ENCODE data around the gene REEP3. TPM values are rescaled to one million over a fixed set of nuclear protein-coding genes. Genes with fewer than 3 reads are reported as not detected.
"Not testable (repeated sequence)": the region's sequence is repeated elsewhere in the genome, so short reads cannot be mapped to it uniquely, and the experiment has no call there.

The REEP3 gene
- total RNA-seq, 2 experiments from 2014 or later: 13.6 to 15.1 TPM

DNA sequence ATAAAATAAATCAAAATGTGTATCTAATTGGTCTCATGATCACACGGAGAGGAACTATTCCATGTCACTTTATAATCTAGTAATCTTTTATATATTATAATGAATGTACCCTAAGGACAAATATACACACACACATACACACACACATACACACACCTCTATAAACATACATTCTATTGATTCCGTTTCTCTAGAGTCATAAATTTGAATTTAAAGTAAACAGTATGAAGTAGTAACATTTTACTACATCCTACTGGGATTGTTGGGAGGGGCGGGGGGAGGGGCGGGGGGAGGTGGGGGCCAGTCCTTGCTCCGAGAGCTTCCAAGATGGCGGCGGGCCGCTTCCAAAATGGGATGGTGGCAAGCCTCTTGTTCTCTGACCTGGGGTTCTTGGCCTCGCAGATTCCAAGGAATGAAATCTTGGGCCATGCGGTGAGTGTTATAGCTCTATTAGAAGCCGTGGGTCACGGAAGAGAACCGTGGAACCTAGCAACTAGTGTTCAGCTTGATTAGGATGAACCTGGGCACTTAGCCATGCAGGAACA is 143.2 kb downstream of the REEP3 start:
- H3K27ac Mint-ChIP-seq: no peak overlapping the region
- ATAC-seq (no peak), DNase-seq (no peak)
- H3K4me3 Mint-ChIP-seq: no peak overlapping the region
- H3K36me3 Mint-ChIP-seq (ENCODE audit: low read depth): no peaks in the 10 kb centered on the region
- TF ChIP-seq, protein P1, sequence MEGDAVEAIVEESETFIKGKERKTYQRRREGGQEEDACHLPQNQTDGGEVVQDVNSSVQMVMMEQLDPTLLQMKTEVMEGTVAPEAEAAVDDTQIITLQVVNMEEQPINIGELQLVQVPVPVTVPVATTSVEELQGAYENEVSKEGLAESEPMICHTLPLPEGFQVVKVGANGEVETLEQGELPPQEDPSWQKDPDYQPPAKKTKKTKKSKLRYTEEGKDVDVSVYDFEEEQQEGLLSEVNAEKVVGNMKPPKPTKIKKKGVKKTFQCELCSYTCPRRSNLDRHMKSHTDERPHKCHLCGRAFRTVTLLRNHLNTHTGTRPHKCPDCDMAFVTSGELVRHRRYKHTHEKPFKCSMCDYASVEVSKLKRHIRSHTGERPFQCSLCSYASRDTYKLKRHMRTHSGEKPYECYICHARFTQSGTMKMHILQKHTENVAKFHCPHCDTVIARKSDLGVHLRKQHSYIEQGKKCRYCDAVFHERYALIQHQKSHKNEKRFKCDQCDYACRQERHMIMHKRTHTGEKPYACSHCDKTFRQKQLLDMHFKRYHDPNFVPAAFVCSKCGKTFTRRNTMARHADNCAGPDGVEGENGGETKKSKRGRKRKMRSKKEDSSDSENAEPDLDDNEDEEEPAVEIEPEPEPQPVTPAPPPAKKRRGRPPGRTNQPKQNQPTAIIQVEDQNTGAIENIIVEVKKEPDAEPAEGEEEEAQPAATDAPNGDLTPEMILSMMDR (IDR thresholded peaks at IDR 0.05): no peak
- ChIA-PET CTCF (no interaction called here), POLR2A (no interaction called here)
- no peaks in the 10 kb centered on the region for H3K27me3 Mint-ChIP-seq
- intact Hi-C loops (cut with micrococcal nuclease): no loop called here
- H3K9me3 Mint-ChIP-seq: no peaks in the 10 kb centered on the region
- H3K4me1 Mint-ChIP-seq (ENCODE audit: low read depth): no peaks in the 10 kb centered on the region

DNA sequence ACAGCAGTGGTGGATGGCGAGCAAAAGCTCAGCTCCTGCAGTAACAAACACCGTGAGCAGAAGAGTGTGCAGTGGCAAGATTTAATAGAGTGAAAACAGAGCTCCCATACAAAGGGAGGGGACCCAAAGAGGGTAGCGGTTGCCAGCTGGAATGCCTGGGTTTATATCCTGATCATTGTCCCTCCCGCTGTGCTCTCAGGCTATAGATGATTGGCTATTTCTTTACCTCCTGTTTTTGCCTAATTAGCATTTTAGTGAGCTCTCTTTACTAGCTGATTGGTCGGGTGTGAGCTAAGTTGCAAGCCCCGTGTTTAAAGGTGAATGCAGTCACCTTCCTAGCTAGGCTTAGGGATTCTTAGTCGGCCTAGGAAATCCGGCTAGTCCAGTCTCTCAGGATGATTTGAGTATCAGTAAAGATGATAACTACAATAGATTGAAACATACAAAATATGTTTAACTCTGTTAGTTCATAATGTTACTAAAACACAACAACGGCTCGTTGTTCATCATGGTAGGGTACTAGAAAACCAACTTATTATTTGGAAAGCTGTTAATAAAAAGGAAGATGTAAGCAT is 143.9 kb downstream of the REEP3 start:
- H3K27ac Mint-ChIP-seq; POLR2A ChIA-PET; ATAC-seq; H3K27me3 Mint-ChIP-seq; DNase-seq; CTCF ChIA-PET; intact Hi-C loops (cut with micrococcal nuclease); H3K36me3 Mint-ChIP-seq (ENCODE audit: low read depth); H3K4me1 Mint-ChIP-seq (ENCODE audit: low read depth); H3K4me3 Mint-ChIP-seq; H3K9me3 Mint-ChIP-seq: not testable (repeated sequence)

DNA sequence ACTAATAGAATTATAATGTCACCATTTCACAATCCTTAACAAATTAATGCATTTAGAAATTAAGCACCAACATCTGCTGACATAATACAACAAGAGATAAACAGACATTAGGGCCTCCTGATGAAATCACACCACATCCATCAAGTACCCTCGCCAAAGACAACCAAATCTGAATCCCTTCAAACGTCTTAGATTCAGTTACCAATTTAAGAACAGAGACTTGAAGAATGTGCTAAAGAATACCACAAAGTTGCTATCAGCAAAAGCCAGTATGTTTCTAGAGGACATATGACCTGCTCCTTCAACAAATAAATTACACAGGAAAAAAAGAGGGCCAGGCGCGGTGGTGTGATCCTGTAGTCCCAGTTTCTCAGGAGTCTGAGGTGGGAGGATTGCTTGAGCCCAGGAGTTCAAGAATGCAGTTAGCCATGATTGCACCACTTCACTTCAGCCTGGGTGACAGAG is 144.5 kb downstream of the REEP3 start:
- ATAC-seq (no peak), DNase-seq (no peak)
- H3K4me1 Mint-ChIP-seq (ENCODE audit: low read depth): no peaks in the 10 kb centered on the region
- TF ChIP-seq, protein P1 (IDR thresholded peaks at IDR 0.05): no peak
- H3K4me3 Mint-ChIP-seq: no peak overlapping the region
- ChIA-PET CTCF (no interaction called here), POLR2A (no interaction called here)
- H3K27ac Mint-ChIP-seq: no peak overlapping the region
- intact Hi-C loops (cut with micrococcal nuclease): no loop called here
- H3K36me3 Mint-ChIP-seq (ENCODE audit: low read depth): no peaks in the 10 kb centered on the region
- no peaks in the 10 kb centered on the region for H3K27me3 Mint-ChIP-seq
- no peaks in the 10 kb centered on the region for H3K9me3 Mint-ChIP-seq

- TF ChIP-seq, protein P1 (IDR thresholded peaks at IDR 0.05): no peak
- Mint-ChIP-seq H3K4me1 (ENCODE audit: low read depth) (no peaks in the 10 kb centered on the region), H3K27me3 (no peaks in the 10 kb centered on the region), H3K4me3 (no peak overlapping the region), H3K27ac (no peak overlapping the region), H3K36me3 (ENCODE audit: low read depth) (no peaks in the 10 kb centered on the region), H3K9me3 (no peaks in the 10 kb centered on the region)
- POLR2A ChIA-PET: no interaction called here
- intact Hi-C loops (cut with micrococcal nuclease): no loop called here
- no peak for DNase-seq
- CTCF ChIA-PET: no interaction called here
- peak; percentile 51 for ATAC-seq
Measured at GRCh38 chr10:63666836-63667383, 145.7 kb downstream of the REEP3 start.

DNA sequence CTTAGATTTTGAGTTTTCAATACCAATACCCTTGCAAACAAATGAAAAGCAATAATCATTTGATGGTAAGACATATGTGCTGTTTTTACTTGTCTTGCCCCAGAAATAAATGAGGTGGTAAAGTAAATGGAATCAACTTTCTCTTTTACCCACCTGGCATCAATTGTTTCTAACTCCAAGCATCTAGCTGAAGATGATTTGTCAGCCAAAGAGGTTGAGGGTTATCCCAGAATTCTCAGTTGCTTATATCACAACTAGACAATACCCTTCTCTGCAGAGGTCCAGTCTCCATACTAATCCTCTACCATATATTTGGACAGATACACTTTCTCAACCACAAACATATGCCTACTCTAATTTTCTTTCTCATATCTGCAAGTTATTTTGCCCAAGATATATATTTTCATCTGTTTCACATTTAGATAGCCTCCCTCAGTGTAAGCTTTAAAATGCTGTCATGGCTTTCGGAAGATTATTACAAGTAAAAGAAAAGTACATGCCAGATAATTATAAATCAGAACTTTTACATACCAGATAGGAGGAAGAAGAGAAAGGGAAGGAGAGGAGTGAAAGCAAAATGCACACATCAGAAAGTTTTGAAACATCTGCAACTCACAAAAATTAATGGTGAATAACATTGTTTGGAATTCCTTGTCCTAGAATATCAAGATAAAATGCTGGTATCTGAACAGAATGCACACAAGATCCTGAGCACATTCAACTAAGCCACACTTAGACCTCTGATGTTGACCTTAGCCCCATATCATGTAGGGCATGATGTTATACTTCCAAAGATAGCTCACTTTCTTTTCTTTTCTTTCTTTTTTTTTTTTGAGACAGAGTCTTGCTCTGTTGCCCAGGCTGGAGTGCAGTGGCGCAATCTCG is 146.6 kb downstream of the REEP3 start:
- TF ChIP-seq, protein P1 (IDR thresholded peaks at IDR 0.05): no peak
- Mint-ChIP-seq H3K9me3 (no peaks in the 10 kb centered on the region), H3K36me3 (ENCODE audit: low read depth) (no peaks in the 10 kb centered on the region), H3K4me1 (ENCODE audit: low read depth) (no peaks in the 10 kb centered on the region), H3K27ac (no peak overlapping the region), H3K27me3 (no peaks in the 10 kb centered on the region), H3K4me3 (no peak overlapping the region)
- DNase-seq (no peak), ATAC-seq (no peak)
- CTCF ChIA-PET: interaction anchor here (1.1 kb wide), 1 partner anchor 9 kb away, joined by 4 read pairs; no protein-coding TSS in a partner anchor
- intact Hi-C loops (cut with micrococcal nuclease): no loop called here
- POLR2A ChIA-PET: no interaction called here

Measured in activated CD8-positive, alpha-beta T cell treated with anti-CD3 and anti-CD28 coated beads for 36 hours (primary cell).